NT2/D1 (cell line): Measurements from ENCODE around the gene LRMDA.

Experiments used
- SUZ12 ChIP-seq: IDR thresholded peaks from 2 replicates; pipeline ENCODE4 v1.6.1; 2011; ENCODE audit not compliant: insufficient read length, insufficient read depth; ENCODE audit errors: extremely low read depth
- ZNF274 ChIP-seq: IDR thresholded peaks from 2 replicates; pipeline ENCODE4 v1.6.1; 2011; ENCODE audit warnings: mild to moderate bottlenecking, low read depth, low read length

GRCh38 chr10:75950307-75950706, 518.9 kb downstream of the LRMDA start:
- TF ChIP-seq SUZ12 = no peak
- no peak for TF ChIP-seq ZNF274
